LoVo (cell line): ENCODE data around the gene PIH1D1.

ENCODE experiments used
- DNase-seq: peaks from one replicate; pipeline ENCODE4 v3.0.0-alpha.2; 2016; ENCODE audit warnings: low spot score

PIH1D1 gene

GRCh38 chr19:49419173-49419572, 32.4 kb downstream of the PIH1D1 start:
- DNase-seq: no peak

DNA sequence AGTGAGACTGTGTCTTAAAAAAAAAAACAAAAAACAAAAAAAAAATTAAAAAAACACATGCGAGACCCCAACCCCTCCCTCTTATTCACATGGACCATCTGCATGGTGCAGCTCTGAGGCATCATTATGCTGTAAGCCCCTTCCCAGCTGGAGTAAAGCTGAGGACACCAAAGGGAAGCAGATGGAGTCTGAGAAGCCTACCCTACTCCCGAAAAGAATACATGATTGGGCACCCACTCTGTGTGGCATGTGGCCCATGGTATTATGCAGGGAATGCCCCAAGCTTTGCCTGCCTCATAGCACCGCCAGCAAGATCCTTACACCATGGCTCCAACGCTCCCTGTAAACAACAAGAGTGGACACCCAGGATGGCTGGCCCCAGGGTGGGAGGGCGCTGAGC, 33.1 kb downstream of the PIH1D1 start:
- DNase-seq: no peak

- no peak for DNase-seq
These were observed 34.5 kb downstream of the PIH1D1 start for GRCh38 chr19:49417088-49417487.

- DNase-seq: no peak
These were observed 35.8 kb downstream of the PIH1D1 start for GRCh38 chr19:49415810-49416200.

GRCh38 chr19:49415102-49415809, 36.4 kb downstream of the PIH1D1 start:
- DNase-seq: no peak

DNA sequence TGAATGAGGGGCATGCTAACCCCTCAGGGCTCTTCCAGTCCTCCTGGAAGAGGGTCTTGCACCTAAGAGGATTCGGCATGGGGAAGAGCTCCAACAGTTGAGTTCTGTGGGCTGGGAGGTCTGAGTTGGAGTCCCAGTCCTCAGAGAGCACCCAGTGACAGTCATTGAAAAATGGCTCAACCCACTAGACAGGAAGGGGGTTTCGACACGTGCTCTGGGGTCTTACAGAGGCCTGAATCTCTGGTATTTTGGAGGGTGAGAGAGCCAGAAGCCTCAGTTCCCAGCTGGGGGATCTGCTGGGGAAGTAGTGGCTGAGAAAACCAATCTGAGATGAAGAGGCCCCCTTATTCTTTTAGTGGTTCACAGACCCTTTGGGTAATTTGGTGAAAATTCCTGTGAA, 37.4 kb downstream of the PIH1D1 start:
- DNase-seq: no peak

GRCh38 chr19:49413348-49413747, 38.3 kb downstream of the PIH1D1 start:
- no peak for DNase-seq

DNA sequence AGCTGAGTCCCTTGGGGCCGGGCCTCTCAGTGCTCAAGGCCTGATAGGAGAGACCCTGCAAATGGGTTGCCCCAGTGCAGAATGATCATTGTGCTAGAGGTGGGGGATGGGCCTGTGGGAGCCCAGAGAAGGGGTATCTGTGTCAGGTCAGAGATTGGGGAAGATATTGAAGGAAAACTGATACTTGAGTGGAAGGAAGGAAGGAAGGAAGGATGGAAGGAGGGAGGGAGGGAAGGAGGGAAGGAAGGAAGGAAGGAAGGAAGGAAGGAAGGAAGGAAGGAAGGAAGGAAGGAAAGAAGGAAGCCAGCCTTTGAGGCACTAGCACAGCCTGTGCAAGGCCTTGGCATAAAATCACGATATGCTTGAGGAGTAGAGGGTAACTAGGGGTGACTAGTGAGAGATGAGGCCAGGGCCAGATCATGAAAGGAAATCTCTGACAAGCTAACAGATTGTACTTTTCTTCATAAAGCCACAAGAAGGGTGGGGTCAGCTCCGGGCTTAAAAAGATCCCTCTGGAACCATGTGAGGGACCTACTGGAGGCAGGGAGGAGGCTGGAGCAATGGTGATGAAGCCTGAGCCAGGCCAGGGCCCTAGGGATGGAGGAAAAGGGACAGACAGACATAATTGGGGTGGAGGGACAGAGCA, 39.8 kb downstream of the PIH1D1 start:
- DNase-seq: no peak

- no peak for DNase-seq
These were observed 42.1 kb downstream of the PIH1D1 start for GRCh38 chr19:49409441-49410029.

DNA sequence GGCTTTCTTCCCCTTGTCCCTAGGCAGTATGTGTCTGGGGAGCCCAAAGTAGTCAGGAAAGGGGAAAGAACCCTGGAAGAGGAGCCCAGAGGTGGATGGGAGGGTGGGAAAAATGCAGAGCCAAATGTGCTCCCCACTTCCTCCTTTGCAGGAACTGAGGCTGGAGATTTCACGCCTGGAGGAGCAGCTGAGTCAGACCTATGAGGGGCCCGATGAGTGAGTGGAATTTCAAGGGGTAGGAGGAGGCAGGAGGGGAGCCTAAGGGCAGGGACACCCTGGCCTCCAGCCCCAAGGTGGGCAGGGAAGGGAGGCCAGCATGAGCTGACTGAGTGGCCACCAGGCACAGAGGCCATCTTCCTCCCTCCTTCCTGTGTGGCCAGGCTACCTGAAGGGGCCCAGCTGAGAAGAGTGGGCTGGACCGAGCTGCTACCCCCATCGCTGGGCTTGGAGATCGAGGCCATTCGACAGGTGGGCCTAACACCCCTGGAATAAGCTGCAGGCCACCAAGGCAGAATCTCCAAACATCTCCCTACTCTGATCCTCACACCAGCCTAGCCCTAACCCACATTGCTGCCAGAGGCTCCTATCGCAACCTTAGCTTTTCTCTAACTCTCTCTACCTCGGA, 42.7 kb downstream of the PIH1D1 start:
- DNase-seq: no peak

GRCh38 chr19:49407482-49408015, 44.1 kb downstream of the PIH1D1 start:
- no peak for DNase-seq

GRCh38 chr19:49407079-49407478, 44.5 kb downstream of the PIH1D1 start:
- DNase-seq: no peak

DNA sequence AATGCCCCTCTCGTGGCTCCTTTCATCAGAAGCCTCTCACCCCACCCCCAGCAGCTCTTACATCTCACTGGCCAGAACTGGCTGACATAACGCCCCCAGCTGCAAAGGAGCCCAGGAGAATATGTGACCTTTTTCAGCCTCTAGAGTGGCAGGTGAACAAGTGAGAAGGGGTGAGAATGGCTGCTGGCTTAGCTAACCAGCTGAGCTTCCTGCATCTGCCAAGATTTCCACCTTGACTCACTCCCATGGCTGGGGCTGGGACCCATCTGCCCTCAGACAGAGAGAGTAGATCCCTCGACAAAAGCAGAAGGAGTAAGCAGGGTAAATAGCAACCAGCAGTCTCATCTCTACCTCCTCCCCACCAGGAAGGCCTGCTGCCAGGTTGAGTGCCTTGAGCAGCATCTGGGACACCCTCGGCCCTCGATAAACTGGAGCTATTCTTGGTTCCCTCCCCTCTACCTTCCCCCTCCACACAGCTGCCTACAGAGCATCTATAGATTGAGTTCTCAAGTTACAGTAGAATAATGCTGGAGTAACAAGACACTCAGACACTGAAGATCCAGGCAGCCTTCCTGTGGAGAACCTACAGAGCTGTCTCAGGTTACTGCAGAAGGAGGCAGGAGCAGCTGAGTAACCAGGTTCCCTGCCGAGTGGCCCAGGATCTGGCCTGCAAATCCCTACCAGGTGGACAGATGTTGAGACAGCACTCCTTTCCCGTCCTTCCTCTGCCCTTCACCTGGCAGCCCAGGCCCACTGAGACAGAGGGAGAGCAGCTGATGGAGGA, 48.0 kb downstream of the PIH1D1 start:
- no peak for DNase-seq

GRCh38 chr19:49400029-49400428, 51.6 kb downstream of the PIH1D1 start:
- no peak for DNase-seq

- no peak for DNase-seq
These were observed 52.7 kb downstream of the PIH1D1 start for GRCh38 chr19:49398931-49399330.

GRCh38 chr19:49398001-49398615, 53.5 kb downstream of the PIH1D1 start:
- DNase-seq: no peak

DNA sequence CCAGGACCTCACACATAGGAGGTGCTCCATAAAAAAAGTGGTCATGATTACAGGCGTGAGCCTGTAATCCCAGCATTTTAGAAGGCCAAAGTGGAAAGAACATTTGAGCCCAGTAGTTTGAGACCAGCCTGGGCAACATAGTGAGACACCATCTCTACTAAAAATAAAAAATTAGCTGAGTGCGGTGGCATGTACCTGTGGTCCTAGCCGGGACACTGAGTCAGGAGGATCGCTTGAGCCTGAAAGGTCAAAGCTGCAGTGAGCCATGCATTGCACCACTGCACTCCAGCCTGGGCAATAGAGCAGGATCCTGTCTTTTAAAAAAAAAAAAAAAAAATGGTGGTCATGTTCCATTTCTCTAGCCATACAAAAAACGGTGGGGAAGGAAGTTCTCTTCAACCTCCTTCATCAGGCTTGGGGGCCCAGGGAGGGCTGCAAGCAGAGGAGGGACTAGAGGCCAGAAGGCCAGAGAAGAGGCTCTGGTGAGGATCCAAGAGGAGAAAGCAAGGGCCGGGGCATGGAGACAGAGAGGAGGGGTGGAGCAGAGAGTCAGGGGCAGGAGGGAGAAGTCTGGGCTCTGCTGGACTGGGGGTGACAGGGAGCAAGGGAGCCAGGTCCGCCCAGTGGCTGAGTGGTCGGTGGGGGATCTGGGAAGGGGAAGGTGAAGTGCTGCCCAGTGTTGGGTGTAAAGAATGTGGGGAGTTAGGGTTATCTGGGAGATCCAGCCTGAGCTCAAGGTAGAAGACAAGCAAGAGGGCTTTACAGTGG, 54.7 kb downstream of the PIH1D1 start:
- no peak for DNase-seq
